Bronchial epithelial cell (primary cell): ENCODE measurements around the gene RGMA. TPM values are rescaled to one million over a fixed set of nuclear protein-coding genes. Genes with fewer than 3 reads are reported as not detected.

ENCODE experiments used
- DNase-seq: peaks from one replicate; pipeline ENCODE4 v3.0.0-alpha.2; 2010; ENCODE audit warnings: low read depth
- FAIRE-seq: peaks from 2 replicates; lab custom pipeline; 2011; peaks lifted over from hg19 to GRCh38; lab: Jason Lieb, UNC
- H3K27me3 ChIP-seq: 2 replicates; pipeline ENCODE4 v1.5.1; 2011; ENCODE audit warnings: low read length; ENCODE audit not compliant: control insufficient read depth, insufficient read depth
- H3K36me3 ChIP-seq: 2 replicates; pipeline ENCODE4 v1.5.1; 2011; ENCODE audit warnings: low read length; ENCODE audit not compliant: control insufficient read depth, insufficient read depth
- H3K4me3 ChIP-seq: 2 replicates; pipeline ENCODE4 v1.5.1; 2011; ENCODE audit warnings: mild to moderate bottlenecking, low read depth, low read length, control low read depth
- CTCF ChIP-seq: IDR thresholded peaks from 2 replicates; pipeline ENCODE4 v1.5.1; 2011; ENCODE audit warnings: mild to moderate bottlenecking, moderate library complexity, low read length, control low read depth, inconsistent platforms; ENCODE audit not compliant: insufficient read depth, severe bottlenecking
- total RNA-seq: library from RNA; depleted of rRNA; stranded (reverse); fragments of >200 nt; gene quantifications from 2 replicates; pipeline ENCODE4 v1.2.1, GENCODE V29; 2014

RGMA gene
- total RNA-seq, 1 donor from 2014 or later: 0.53 TPM

DNA sequence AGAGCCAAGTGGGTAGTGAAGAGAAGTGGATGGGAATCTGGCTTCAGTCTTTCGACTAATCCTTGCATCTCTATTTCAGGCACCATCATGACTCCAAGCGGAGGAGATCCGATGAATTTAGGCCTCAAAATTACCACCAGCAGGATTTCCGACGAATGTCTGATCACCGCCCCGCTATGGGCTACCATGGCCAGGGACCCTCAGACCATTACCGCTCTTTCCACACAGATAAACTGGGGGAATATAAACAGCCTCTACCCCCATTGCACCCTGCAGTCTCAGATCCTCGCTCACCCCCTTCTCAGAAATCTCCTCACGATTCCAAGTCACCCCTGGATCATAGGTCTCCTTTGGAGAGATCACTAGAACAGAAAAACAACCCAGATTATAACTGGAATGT is 64.7 kb downstream of the RGMA start:
- Histone ChIP-seq H3K36me3 (peaks cover 30% of the 10 kb centered on the region), H3K4me3 (no peak overlapping the region), H3K27me3 (no peaks in the 10 kb centered on the region)
- DNase-seq (no peak), FAIRE-seq (no peak)
- no peak for TF ChIP-seq CTCF

- DNase-seq (no peak), FAIRE-seq (no peak)
- no peak for TF ChIP-seq CTCF
- Histone ChIP-seq H3K36me3 (peaks cover 40% of the 10 kb centered on the region), H3K27me3 (no peaks in the 10 kb centered on the region), H3K4me3 (no peak overlapping the region)
Measured at GRCh38 chr15:93020976-93021772, 67.8 kb downstream of the RGMA start.

GRCh38 chr15:93019971-93020370 is 69.0 kb downstream of the RGMA start:
- no peak overlapping the region for H3K4me3 ChIP-seq
- H3K27me3 ChIP-seq: no peaks in the 10 kb centered on the region
- H3K36me3 ChIP-seq: peaks cover 35% of the 10 kb centered on the region
- no peak for TF ChIP-seq CTCF
- no peak for DNase-seq
- no peak for FAIRE-seq

DNA sequence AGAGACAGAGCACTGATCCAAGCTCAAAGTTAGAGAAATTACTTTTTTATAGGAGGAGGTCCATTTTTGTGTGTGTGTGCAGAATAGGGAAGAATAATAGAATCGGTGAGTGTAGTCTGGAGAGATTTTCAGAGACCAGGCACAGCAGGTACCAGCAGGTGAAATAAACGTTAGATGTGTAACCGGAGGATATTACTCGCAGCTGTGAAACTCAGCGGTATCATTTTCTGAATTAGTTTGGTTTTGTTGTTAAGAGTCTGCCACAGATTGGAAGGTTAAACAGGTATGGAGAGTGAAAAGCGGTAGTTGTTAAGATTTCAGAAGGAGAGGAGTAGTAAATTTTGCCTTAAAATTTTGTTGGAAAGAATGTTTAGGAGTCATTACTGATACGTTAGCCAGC is 69.9 kb downstream of the RGMA start:
- H3K27me3 ChIP-seq: no peaks in the 10 kb centered on the region
- FAIRE-seq: no peak
- H3K4me3 ChIP-seq: no peak overlapping the region
- no peak for DNase-seq
- H3K36me3 ChIP-seq: peaks cover 35% of the 10 kb centered on the region
- TF ChIP-seq CTCF: no peak

DNA sequence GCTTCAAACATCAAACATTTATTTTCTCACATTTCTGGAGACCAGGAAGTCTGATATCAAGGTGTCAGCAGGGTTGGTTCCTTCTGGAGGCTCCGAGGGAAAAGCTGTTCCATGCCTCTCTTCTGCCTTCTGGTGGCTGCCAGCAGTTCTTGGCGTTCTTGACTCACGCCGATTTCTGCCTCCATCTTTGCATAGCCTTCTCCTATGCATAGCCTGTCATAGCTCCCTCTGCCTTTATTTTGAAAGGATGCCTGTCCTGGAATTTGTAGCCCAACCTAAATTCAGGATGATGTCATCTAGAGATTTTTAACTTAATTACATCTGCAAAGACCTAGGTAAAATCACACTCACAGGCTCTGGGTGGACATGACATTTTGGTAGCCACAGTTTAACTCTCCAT is 70.4 kb downstream of the RGMA start:
- no peak for DNase-seq
- FAIRE-seq: no peak

More for the DNA sequence above, 70.4 kb downstream of the RGMA start:
- Histone ChIP-seq H3K36me3 (peaks cover 37% of the 10 kb centered on the region), H3K4me3 (no peak overlapping the region), H3K27me3 (no peaks in the 10 kb centered on the region)
- peak; percentile 2 for TF ChIP-seq CTCF
